WI38 (cell line): ENCODE measurements around the gene FRMD4A.

Experiments
- H3K4me3 ChIP-seq: 2 replicates; pipeline ENCODE4 v1.5.1; 2011; ENCODE audit warnings: low read depth, mild to moderate bottlenecking, control low read depth, low read length
- CTCF ChIP-seq: IDR thresholded peaks from 2 replicates; pipeline ENCODE4 v1.5.1; 2012; ENCODE audit warnings: low read depth, mild to moderate bottlenecking, control low read depth, low read length

The FRMD4A gene

GRCh38 chr10:14360515-14360914 lies 29.8 kb upstream of the FRMD4A start:
- no peak for TF ChIP-seq CTCF
- no peak overlapping the region for H3K4me3 ChIP-seq

GRCh38 chr10:14358886-14359573 lies 28.3 kb upstream of the FRMD4A start:
- TF ChIP-seq CTCF: no peak

GRCh38 chr10:14356921-14357320 lies 26.2 kb upstream of the FRMD4A start:
- no peak overlapping the region for H3K4me3 ChIP-seq
- no peak for TF ChIP-seq CTCF

More at GRCh38 chr10:14358886-14359573, 28.3 kb upstream of the FRMD4A start:
- H3K4me3 ChIP-seq: no peak overlapping the region

- no peak for TF ChIP-seq CTCF
- H3K4me3 ChIP-seq: no peak overlapping the region
These were observed 25.0 kb upstream of the FRMD4A start for GRCh38 chr10:14355750-14356149.

- no peak for TF ChIP-seq CTCF
- no peak overlapping the region for H3K4me3 ChIP-seq
These were observed 22.7 kb upstream of the FRMD4A start for GRCh38 chr10:14353291-14353913.

- TF ChIP-seq CTCF: no peak
- no peak overlapping the region for H3K4me3 ChIP-seq
These were observed 19.3 kb upstream of the FRMD4A start for GRCh38 chr10:14350006-14350405.

- H3K4me3 ChIP-seq: no peak overlapping the region
- TF ChIP-seq CTCF: no peak
These were observed 18.4 kb upstream of the FRMD4A start for GRCh38 chr10:14349081-14349480.
